Activated CD8-positive, alpha-beta T cell treated with anti-CD3 and anti-CD28 coated beads for 36 hours (primary cell): Measurements from ENCODE around the gene ARL14EP. TPM values are rescaled to one million over a fixed set of nuclear protein-coding genes. Genes with fewer than 3 reads are reported as not detected.

Experiments
- ATAC-seq: fragments of 200-7000 bp; cut with Tn5 transposase; one replicate; pipeline ENCODE4 v1.10.0; 2021; ENCODE audit warnings: mild to moderate bottlenecking, moderate library complexity
- CTCF ChIA-PET: fragments of 350-600 bp; sonication (Branson Sonifier 250); formaldehyde crosslinking; loops from one replicate; lab custom pipeline; 2021; ENCODE audit warnings: antibody characterized with exemption; lab: Charles Lee
- POLR2A ChIA-PET: fragments of 350-600 bp; sonication (Branson Sonifier 250); formaldehyde crosslinking; loops from one replicate; lab custom pipeline; 2021; ENCODE audit warnings: antibody characterized with exemption; lab: Charles Lee
- DNase-seq: peaks from one replicate; pipeline ENCODE4 v3.0.0-alpha.2; 2020
- H3K27ac Mint-ChIP-seq: one replicate; pipeline ENCODE4 v1.8.0; 2021; ENCODE audit warnings: mild to moderate bottlenecking, mixed read lengths
- H3K27me3 Mint-ChIP-seq: one replicate; pipeline ENCODE4 v1.8.0; 2021; ENCODE audit warnings: mixed read lengths
- H3K36me3 Mint-ChIP-seq: one replicate; pipeline ENCODE4 v1.8.0; 2021; ENCODE audit warnings: low read depth, mixed read lengths
- H3K4me1 Mint-ChIP-seq: one replicate; pipeline ENCODE4 v1.8.0; 2021; ENCODE audit warnings: low read depth, mixed read lengths
- H3K4me3 Mint-ChIP-seq: one replicate; pipeline ENCODE4 v1.8.0; 2021; ENCODE audit warnings: mild to moderate bottlenecking, moderate library complexity, mixed read lengths
- H3K9me3 Mint-ChIP-seq: one replicate; pipeline ENCODE4 v1.8.0; 2021; ENCODE audit warnings: mixed read lengths
- CTCF ChIP-seq: fragments of 200-600 bp; IDR thresholded peaks from one replicate; pipeline ENCODE4 v1.8.0; 2022; ENCODE audit warnings: antibody characterized with exemption, mild to moderate bottlenecking
- intact Hi-C: fragments of 100-400 bp; cut with micrococcal nuclease; formaldehyde crosslinking; loops from one replicate; pipeline ENCODE4 v1.10.0; 2022
- total RNA-seq, 2 experiments: library from RNA; stranded (reverse); gene quantifications; one replicate each; pipeline ENCODE4 v1.2.3, GENCODE V29; 2021

ARL14EP gene
- total RNA-seq, 2 experiments from 2014 or later, result 23.3 to 28.3 TPM

- intact Hi-C loops, result no loop called here
- Mint-ChIP-seq H3K27ac (no peak overlapping the region), H3K36me3 (no peaks in the 10 kb centered on the region), H3K9me3 (no peaks in the 10 kb centered on the region), H3K4me1 (no peaks in the 10 kb centered on the region), H3K4me3 (no peak overlapping the region), H3K27me3 (no peaks in the 10 kb centered on the region)
- ChIA-PET POLR2A (no interaction called here), CTCF (interaction anchor here (1.0 kb wide), 2 partner anchors 20 to 152 kb away, joined by 3 read pairs; no protein-coding TSS in a partner anchor)
- TF ChIP-seq CTCF, result no peak
- DNase-seq (no peak), ATAC-seq (no peak)
Measured at GRCh38 chr11:30295178-30295885, 27.6 kb upstream of the ARL14EP start.

- Mint-ChIP-seq H3K27me3 (peaks cover 5% of the 10 kb centered on the region), H3K36me3 (no peaks in the 10 kb centered on the region), H3K27ac (no peak overlapping the region), H3K9me3 (no peaks in the 10 kb centered on the region), H3K4me3 (no peak overlapping the region), H3K4me1 (no peaks in the 10 kb centered on the region)
- ChIA-PET POLR2A (no interaction called here), CTCF (no interaction called here)
- intact Hi-C loops, result no loop called here
- no peak for ATAC-seq
- no peak for DNase-seq
- no peak for TF ChIP-seq CTCF
Measured at GRCh38 chr11:30304620-30305019, 18.3 kb upstream of the ARL14EP start.

GRCh38 chr11:30310623-30311022 lies 12.3 kb upstream of the ARL14EP start:
- POLR2A ChIA-PET, result no interaction called here
- Mint-ChIP-seq H3K36me3 (no peaks in the 10 kb centered on the region), H3K27me3 (peaks cover 11% of the 10 kb centered on the region), H3K4me3 (no peak overlapping the region), H3K27ac (no peak overlapping the region), H3K4me1 (no peaks in the 10 kb centered on the region), H3K9me3 (no peaks in the 10 kb centered on the region)
- CTCF ChIA-PET, result interaction anchor here (1.3 kb wide), 1 partner anchor 182 kb away, joined by 3 read pairs; no protein-coding TSS in a partner anchor
- no peak for TF ChIP-seq CTCF
- ATAC-seq, result no peak
- DNase-seq, result no peak
- intact Hi-C loops, result no loop called here

- Mint-ChIP-seq H3K36me3 (no peaks in the 10 kb centered on the region), H3K4me1 (no peaks in the 10 kb centered on the region), H3K9me3 (no peaks in the 10 kb centered on the region), H3K4me3 (no peak overlapping the region), H3K27ac (no peak overlapping the region), H3K27me3 (peaks cover 9% of the 10 kb centered on the region)
- DNase-seq, result no peak
- intact Hi-C loops, result no loop called here
- CTCF ChIA-PET, result interaction anchor here (1.3 kb wide), 1 partner anchor 183 kb away, joined by 3 read pairs; no protein-coding TSS in a partner anchor
- ATAC-seq, result no peak
- TF ChIP-seq CTCF, result no peak
- POLR2A ChIA-PET, result no interaction called here
Measured at GRCh38 chr11:30311189-30311588, 11.7 kb upstream of the ARL14EP start.

- DNase-seq (no peak), ATAC-seq (no peak)
- ChIA-PET POLR2A (no interaction called here), CTCF (no interaction called here)
- intact Hi-C loops, result no loop called here
- peaks cover 3% of the 10 kb centered on the region for H3K4me1 Mint-ChIP-seq
- H3K27ac Mint-ChIP-seq, result no peak overlapping the region
- H3K36me3 Mint-ChIP-seq, result no peaks in the 10 kb centered on the region
- no peak overlapping the region for H3K4me3 Mint-ChIP-seq
- H3K9me3 Mint-ChIP-seq, result no peaks in the 10 kb centered on the region
- TF ChIP-seq CTCF, result no peak
- peaks cover 9% of the 10 kb centered on the region for H3K27me3 Mint-ChIP-seq
Measured at GRCh38 chr11:30312243-30312642, 10.7 kb upstream of the ARL14EP start.
